Measurements from ENCODE around the gene BBX. TPM values are rescaled to one million over a fixed set of nuclear protein-coding genes. Genes with fewer than 3 reads are reported as not detected.

Gene BBX
- total RNA-seq, 1 experiment from 2014 or later: 45.0 TPM

DNA sequence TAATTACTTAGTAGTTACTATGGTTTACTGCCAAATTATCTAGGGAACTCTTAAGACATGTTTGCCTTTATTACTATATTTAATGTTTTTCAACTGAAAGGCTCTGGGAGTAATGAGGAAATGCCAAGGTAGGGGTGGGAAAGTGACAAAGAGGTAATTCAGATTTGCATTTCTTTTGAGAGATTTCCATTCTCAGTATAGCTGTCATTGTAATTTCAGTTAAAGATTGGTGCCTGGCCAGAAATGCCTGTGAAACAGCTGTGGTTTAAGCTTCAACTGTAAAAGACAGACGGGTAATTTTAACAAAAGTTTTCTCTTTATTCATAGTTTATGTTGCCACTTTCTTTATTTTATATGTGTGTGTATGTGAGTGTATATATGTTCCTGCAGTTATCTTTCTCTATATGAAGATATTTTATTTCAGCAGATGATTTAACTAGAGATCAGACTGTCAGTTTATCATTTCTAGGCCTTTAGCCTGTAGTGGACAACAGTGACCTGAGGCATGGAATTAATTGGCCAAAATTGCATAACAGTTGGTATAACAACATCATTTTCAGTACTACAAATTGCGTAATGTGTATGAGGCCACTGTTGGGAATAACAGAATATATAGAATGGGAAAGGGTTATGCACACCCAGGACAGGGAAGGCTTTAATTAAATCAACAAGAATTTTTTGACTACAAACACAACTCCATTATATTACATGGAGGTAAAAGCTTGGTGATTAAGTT is 119.0 kb downstream of the BBX start:
- H3K9me3 Mint-ChIP-seq: no peaks in the 10 kb centered on the region
- H3K27ac Mint-ChIP-seq: no peak overlapping the region
- ATAC-seq (no peak), DNase-seq (ENCODE audit: low spot score) (no peak)
- no peak overlapping the region for H3K4me3 Mint-ChIP-seq
- POLR2A ChIA-PET: interaction anchor here (0.6 to 0.7 kb wide), 2 partner anchors 83 to 344 kb away, joined by 3 to 6 read pairs; no protein-coding TSS in a partner anchor
- H3K36me3 Mint-ChIP-seq: no peaks in the 10 kb centered on the region
- CTCF ChIA-PET: interaction anchor here (0.8 to 1.8 kb wide), 5 partner anchors 12 to 111 kb away, joined by 3 to 17 read pairs (median 4); no protein-coding TSS in a partner anchor
- no peaks in the 10 kb centered on the region for H3K27me3 Mint-ChIP-seq (ENCODE audit: low read depth)
- H3K4me1 Mint-ChIP-seq: peaks cover 30% of the 10 kb centered on the region
- TF ChIP-seq SOX15 (CRISPR knock-in tag; IDR thresholded peaks at IDR 0.05) (no peak), JAZF1 (CRISPR knock-in tag; IDR thresholded peaks at IDR 0.05) (no peak), CBFB (CRISPR knock-in tag; IDR thresholded peaks at IDR 0.05; ENCODE audit: low read depth) (no peak), ZNF396 (CRISPR knock-in tag; IDR thresholded peaks at IDR 0.05; ENCODE audit: borderline replicate concordance) (no peak), NFYB (CRISPR knock-in tag; conservative IDR thresholded peaks at IDR 0.05; ENCODE audit: low read depth) (no peak), NR1H2 (CRISPR knock-in tag; IDR thresholded peaks at IDR 0.05) (no peak), ZNF671 (CRISPR knock-in tag; IDR thresholded peaks at IDR 0.05) (no peak), IRF2 (CRISPR knock-in tag; IDR thresholded peaks at IDR 0.05; ENCODE audit: borderline replicate concordance, low read depth) (no peak)
- TF ChIP-seq, protein P1, sequence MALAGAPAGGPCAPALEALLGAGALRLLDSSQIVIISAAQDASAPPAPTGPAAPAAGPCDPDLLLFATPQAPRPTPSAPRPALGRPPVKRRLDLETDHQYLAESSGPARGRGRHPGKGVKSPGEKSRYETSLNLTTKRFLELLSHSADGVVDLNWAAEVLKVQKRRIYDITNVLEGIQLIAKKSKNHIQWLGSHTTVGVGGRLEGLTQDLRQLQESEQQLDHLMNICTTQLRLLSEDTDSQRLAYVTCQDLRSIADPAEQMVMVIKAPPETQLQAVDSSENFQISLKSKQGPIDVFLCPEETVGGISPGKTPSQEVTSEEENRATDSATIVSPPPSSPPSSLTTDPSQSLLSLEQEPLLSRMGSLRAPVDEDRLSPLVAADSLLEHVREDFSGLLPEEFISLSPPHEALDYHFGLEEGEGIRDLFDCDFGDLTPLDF (CRISPR knock-in tag; IDR thresholded peaks at IDR 0.05): no peak
- TF ChIP-seq, protein P2, sequence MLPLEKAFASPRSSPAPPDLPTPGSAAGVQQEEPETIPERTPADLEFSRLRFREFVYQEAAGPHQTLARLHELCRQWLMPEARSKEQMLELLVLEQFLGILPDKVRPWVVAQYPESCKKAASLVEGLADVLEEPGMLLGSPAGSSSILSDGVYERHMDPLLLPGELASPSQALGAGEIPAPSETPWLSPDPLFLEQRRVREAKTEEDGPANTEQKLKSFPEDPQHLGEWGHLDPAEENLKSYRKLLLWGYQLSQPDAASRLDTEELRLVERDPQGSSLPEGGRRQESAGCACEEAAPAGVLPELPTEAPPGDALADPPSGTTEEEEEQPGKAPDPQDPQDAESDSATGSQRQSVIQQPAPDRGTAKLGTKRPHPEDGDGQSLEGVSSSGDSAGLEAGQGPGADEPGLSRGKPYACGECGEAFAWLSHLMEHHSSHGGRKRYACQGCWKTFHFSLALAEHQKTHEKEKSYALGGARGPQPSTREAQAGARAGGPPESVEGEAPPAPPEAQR (CRISPR knock-in tag; IDR thresholded peaks at IDR 0.05): no peak
- TF ChIP-seq, protein P3, sequence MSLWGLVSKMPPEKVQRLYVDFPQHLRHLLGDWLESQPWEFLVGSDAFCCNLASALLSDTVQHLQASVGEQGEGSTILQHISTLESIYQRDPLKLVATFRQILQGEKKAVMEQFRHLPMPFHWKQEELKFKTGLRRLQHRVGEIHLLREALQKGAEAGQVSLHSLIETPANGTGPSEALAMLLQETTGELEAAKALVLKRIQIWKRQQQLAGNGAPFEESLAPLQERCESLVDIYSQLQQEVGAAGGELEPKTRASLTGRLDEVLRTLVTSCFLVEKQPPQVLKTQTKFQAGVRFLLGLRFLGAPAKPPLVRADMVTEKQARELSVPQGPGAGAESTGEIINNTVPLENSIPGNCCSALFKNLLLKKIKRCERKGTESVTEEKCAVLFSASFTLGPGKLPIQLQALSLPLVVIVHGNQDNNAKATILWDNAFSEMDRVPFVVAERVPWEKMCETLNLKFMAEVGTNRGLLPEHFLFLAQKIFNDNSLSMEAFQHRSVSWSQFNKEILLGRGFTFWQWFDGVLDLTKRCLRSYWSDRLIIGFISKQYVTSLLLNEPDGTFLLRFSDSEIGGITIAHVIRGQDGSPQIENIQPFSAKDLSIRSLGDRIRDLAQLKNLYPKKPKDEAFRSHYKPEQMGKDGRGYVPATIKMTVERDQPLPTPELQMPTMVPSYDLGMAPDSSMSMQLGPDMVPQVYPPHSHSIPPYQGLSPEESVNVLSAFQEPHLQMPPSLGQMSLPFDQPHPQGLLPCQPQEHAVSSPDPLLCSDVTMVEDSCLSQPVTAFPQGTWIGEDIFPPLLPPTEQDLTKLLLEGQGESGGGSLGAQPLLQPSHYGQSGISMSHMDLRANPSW (CRISPR knock-in tag; conservative IDR thresholded peaks at IDR 0.05; ENCODE audit: low read depth): no peak
- TF ChIP-seq, protein P4, sequence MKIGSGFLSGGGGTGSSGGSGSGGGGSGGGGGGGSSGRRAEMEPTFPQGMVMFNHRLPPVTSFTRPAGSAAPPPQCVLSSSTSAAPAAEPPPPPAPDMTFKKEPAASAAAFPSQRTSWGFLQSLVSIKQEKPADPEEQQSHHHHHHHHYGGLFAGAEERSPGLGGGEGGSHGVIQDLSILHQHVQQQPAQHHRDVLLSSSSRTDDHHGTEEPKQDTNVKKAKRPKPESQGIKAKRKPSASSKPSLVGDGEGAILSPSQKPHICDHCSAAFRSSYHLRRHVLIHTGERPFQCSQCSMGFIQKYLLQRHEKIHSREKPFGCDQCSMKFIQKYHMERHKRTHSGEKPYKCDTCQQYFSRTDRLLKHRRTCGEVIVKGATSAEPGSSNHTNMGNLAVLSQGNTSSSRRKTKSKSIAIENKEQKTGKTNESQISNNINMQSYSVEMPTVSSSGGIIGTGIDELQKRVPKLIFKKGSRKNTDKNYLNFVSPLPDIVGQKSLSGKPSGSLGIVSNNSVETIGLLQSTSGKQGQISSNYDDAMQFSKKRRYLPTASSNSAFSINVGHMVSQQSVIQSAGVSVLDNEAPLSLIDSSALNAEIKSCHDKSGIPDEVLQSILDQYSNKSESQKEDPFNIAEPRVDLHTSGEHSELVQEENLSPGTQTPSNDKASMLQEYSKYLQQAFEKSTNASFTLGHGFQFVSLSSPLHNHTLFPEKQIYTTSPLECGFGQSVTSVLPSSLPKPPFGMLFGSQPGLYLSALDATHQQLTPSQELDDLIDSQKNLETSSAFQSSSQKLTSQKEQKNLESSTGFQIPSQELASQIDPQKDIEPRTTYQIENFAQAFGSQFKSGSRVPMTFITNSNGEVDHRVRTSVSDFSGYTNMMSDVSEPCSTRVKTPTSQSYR (CRISPR knock-in tag; IDR thresholded peaks at IDR 0.05): no peak
- TF ChIP-seq, protein P5, sequence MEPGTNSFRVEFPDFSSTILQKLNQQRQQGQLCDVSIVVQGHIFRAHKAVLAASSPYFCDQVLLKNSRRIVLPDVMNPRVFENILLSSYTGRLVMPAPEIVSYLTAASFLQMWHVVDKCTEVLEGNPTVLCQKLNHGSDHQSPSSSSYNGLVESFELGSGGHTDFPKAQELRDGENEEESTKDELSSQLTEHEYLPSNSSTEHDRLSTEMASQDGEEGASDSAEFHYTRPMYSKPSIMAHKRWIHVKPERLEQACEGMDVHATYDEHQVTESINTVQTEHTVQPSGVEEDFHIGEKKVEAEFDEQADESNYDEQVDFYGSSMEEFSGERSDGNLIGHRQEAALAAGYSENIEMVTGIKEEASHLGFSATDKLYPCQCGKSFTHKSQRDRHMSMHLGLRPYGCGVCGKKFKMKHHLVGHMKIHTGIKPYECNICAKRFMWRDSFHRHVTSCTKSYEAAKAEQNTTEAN (CRISPR knock-in tag; IDR thresholded peaks at IDR 0.05): no peak
- TF ChIP-seq, protein P6, sequence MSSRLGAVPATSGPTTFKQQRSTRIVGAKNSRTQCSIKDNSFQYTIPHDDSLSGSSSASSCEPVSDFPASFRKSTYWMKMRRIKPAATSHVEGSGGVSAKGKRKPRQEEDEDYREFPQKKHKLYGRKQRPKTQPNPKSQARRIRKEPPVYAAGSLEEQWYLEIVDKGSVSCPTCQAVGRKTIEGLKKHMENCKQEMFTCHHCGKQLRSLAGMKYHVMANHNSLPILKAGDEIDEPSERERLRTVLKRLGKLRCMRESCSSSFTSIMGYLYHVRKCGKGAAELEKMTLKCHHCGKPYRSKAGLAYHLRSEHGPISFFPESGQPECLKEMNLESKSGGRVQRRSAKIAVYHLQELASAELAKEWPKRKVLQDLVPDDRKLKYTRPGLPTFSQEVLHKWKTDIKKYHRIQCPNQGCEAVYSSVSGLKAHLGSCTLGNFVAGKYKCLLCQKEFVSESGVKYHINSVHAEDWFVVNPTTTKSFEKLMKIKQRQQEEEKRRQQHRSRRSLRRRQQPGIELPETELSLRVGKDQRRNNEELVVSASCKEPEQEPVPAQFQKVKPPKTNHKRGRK (CRISPR knock-in tag; IDR thresholded peaks at IDR 0.05; ENCODE audit: borderline replicate concordance): no peak

Measured in WTC11 (cell line).